DMS153 treated with DMSO at 0.1 percent for 48 hours (cell line): ENCODE results near the gene HSPB3.
"Not testable (repeated sequence)": the region's sequence is repeated elsewhere in the genome, so short reads cannot be mapped to it uniquely, and the experiment has no call there.

Source experiments
- DNase-seq: peaks from one replicate; lab custom pipeline; 2025; ENCODE audit not compliant: unreplicated experiment; lab: John Stamatoyannopoulos, UW

Gene HSPB3

GRCh38 chr5:54455413-54456157 is at the start of gene HSPB3:
Gene HSPB3 (plus strand): TSS chr5:54455699. CDS start chr5:54455790, 91 bp downstream.
- DNase-seq: no peak

DNA sequence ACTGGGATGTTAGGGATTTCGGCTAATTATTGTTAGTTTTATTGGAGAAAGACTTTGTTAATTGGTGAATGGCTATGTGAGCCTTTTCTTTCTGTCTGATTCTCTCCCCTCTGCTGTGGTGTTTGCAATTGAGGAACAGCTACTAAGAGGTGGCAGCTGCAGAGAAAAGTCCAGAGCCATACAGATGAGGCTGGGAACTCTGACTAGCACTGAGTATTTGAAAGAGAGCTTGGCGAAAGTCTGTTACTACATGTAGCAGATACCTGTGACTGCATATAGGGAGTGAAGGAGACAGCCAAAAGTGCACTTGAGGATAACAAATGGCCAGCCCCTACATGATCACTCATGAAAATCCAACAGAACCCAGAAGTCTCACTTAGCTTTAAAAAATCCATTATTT is 44.3 kb upstream of the HSPB3 start:
- DNase-seq: no peak

DNA sequence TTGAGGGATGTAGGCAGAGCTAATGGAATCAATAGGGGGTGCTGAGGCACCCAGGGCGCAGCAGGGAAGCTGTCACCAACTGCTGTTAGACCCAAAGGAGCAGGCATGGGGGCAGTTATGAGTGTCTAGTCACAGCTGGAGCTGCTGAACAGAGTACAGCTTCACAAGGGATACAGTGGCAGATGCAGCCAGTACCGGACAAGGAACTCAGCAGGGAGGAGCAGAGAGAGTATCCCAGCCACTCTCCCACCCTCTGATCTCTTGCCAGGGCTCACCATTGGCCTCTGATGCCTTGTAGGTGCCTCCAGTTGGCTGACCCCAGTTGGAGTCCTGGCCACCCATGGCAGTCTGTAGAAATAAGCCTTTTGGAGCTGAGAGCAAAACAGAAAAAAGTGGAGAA is 42.6 kb upstream of the HSPB3 start:
- DNase-seq: no peak

- no peak for DNase-seq
These were observed 40.4 kb upstream of the HSPB3 start for GRCh38 chr5:54415147-54415546.

GRCh38 chr5:54415896-54416601 is 39.5 kb upstream of the HSPB3 start:
- DNase-seq: no peak

DNA sequence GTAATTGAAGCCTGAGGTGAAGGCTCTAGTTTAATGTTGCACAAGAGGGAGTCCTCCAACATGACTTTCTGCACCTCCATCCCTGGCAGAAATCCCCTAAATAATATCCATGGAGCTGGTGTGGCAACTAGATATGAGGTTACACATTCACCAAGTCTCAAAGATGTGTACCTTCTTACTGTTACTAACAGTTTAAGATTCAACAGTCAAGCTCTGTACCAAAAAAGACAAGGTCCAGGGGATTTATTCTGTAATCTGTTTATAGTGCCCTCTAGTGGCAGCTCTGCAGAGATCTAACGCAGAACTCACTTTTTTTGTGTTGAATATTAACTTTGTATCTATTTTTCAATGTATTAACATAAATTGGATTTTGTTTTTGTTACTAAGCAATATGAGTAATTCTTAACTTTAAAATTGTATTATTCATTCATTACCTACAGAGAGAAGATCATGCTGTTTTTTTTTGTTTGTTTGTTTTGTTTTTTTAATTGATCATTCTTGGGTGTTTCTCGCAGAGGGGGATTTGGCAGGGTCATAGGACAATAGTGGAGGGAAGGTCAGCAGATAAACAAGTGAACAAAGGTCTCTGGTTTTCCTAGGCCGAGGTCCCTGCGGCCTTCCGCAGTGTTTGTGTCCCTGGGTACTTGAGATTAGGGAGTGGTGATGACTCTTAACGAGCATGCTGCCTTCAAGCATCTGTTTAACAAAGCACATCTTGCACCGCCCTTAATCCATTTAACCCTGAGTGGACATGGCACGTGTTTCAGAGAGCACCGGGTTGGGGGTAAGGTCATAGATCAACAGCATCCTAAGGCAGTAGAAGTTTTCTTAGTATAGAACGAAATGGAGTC is 35.7 kb upstream of the HSPB3 start:
- peak; percentile 28 for DNase-seq

DNA sequence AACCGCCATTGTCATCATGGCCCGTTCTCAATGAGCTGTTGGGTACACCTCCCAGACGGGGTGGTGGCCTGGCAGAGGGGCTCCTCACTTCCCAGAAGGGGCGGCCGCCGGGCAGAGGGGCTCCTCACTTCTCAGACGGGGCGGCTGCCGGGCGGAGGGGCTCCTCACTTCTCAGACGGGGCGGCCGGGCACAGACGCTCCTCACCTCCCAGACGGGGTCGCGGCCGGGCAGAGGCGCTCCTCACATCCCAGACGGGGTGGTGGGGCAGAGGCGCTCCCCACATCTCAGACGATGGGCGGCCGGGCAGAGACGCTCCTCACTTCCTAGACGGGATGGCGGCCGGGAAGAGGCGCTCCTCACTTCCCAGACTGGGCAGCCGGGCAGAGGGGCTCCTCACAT is 35.0 kb upstream of the HSPB3 start:
- not testable (repeated sequence) for DNase-seq

DNA sequence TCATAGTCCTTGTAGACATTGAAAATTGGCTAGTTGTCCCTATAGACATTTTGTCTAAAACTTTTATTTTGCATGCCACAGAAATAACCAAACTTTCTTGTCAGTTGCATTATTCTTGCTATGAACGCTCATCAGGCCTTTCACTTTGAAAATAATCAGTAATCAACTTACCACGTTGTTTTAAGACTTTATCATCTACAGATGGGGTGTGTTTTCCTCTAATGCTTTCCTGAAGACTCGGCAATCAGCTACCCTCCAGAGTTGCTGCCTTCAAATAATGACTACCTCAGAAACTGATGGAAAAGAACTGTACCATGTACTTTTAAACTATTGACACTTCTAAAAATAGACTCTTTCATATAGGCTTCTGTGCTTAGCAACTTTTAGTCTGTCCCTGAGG is 33.5 kb upstream of the HSPB3 start:
- DNase-seq: no peak

DNA sequence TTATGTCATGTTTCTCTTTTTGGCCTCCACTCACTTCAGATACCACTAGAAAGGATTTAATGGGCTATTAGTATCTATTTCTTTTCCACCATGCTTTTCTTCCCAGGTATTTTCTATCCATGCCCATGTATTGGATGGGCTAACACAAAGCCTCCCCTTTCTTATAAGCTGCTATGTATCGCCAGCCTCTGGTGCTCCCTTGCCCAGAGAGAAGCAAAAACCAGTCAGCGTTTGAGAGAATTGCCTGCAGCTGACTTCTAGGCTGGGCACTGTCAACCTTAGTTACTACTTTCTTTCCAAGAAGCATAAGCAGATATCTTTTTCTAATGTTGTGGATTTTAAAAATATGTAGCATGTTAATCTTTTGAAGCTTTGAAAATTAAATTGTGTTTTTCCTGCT is 30.2 kb upstream of the HSPB3 start:
- DNase-seq: no peak

DNA sequence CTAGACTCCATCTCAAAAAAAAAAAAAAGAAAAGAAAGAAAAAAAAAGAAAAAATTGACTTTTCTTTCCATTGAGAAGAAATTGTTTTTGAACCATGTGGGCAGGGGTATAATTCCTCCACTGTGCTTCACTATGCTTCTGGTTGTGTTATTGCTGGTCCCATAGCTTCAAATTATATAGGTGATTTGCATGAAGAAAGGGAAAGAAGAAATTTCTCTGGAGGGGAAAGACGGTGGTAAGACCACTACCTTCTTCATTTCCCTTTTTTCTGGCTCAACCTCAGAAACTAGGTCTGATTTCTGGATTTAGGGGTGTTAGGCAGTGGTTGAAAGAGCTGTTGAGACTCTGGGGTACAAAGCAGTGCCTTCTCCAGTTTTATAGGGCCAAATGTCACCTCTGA is 29.3 kb upstream of the HSPB3 start:
- no peak for DNase-seq

DNA sequence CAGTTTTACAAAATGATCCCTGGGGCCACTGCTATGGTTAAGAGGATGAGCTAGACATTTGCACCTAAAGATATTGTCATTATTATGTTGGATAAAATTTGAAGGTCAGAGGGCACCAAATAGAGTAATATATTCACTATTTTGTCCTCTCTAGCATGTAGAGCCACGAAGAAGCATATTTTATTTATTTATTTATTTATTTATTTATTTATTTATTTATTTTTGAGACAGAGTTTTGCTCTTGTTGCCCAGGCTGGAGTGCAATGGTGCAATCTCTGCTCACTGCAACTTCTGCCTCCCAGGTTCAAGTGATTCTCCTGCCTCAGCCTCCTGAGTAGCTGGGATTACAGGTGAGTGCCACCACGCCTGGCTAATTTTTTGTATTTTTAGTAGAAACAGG is 20.8 kb upstream of the HSPB3 start:
- DNase-seq: not testable (repeated sequence)

- DNase-seq: no peak
These were observed 16.7 kb upstream of the HSPB3 start for GRCh38 chr5:54438620-54439389.

DNA sequence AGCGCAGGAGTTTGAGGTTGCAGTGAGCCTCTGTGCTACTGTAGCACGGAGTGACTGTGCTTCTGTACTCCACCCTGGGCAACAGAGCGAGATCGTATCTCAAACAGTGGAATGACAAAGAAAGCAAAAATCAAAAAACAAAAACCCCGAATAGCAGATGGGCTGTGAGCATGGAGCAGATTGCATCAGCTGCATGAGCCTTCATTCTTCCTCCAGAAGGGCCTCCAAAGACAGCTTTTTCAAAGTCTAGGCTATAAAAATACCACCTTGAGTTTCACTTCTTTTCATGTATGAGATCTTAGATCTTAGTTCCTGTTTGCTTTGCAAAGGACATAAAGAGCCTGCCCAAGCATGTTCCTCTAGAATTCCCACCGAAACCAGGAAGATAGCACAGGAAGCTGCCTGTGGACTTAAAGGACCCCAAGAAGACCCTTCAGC is 15.0 kb upstream of the HSPB3 start:
- DNase-seq: no peak

DNA sequence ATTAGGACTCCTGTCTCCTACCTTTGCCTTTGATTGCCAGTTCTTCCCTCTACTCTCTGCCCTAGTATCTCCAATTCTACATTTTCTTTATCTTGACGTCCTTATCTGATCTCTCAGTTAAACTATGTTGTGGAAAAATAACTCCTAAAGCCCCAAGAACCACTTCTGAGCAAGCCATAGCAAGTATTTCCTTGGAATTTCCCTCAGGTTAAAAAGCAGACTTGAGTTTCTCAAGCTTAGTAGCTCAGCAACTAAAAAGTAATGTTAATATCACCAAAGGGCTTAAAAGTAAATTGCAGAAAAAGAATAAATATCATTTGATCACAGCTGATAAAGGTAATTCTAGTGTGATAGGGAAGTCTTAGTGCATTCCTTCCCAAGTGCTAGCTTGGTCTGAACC is 13.2 kb upstream of the HSPB3 start:
- DNase-seq: no peak

DNA sequence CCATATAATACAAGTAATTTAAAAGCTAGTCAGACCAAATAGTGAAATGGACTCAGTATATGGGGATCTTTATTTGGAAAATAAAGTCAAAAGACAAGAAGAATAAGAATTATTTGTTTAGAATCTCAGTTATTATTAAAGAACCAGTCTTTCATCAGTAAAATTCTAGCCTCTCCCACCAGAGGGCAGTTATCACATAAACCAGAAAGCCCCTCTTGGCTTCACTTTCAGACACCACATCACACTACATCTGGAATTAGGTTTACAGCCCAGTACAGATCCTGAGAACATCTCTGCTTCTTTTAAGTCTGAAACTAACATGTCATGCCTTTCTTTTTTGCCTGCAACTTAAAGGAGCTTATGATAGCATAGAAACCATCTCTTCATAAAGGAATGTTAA is 12.2 kb upstream of the HSPB3 start:
- DNase-seq: no peak

GRCh38 chr5:54445691-54446378 is 9.7 kb upstream of the HSPB3 start:
- DNase-seq: no peak

DNA sequence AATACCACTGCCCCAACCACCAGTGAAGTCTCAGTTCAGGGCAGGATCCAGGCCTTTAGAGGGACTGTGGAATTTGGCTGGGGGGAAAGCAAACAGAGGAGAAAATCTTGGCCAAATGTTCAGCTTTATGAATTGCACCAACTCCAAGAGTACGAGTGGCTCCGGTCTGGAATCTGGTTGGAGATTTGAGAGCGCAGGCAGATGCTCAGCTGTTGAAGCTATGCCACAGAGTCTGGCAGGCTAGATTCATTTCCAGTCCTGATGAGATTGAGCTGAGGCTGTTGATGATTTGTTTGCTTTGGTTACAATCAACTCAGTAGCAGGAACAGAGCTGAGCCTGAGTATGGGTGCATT is 9.1 kb upstream of the HSPB3 start:
- no peak for DNase-seq

GRCh38 chr5:54449923-54450322 is 5.6 kb upstream of the HSPB3 start:
- DNase-seq: no peak

DNA sequence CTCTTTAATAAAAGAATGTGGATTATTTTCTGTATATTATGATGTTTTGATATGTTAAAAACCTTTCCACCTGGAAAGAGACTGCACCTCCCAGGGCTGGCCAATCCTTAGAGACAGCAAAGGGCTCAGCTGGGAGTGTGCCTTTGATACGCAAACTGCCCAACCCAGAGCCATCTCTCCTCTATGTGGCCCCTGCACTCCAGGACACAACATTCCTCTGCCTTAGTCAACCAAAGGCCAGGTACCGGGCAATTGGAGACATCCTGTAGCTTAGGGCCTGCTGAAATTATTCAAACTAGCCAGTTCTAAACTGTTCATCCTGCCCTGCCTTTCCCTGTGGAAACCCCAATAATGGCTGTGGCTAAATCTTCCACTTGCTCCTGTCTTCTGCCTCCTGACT is 5.0 kb upstream of the HSPB3 start:
- DNase-seq: no peak

DNA sequence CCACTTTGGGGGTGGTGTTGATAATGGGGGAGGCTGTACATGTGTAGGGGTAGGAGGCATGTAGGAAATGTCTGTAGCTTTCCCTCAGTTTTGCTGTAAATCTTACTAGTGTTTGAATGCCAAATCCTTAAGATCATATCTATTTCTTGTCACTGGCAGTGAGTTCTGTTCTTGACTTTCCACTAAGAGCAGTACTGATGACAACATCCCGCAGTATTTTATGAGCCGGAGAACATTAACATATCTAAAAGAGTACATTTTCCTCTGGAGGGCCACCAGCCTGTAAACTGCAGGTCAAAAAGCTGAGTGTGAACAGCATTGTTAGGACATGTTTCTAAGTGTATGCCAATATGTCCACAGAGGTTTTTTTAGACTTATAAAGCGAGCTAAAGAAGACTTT is 2.5 kb upstream of the HSPB3 start:
- DNase-seq: no peak

GRCh38 chr5:54454602-54455001 is 897 bp upstream of the HSPB3 start:
- no peak for DNase-seq
